T1000 (cell line): ENCODE measurements around the gene MAN2A1.

Source experiments
- DNase-seq: peaks from one replicate; lab custom pipeline; 2025; ENCODE audit warnings: mixed read lengths; lab: John Stamatoyannopoulos, UW

The MAN2A1 gene

GRCh38 chr5:109689740-109690241 lies at the start of gene MAN2A1:
Gene MAN2A1, plus strand, starts transcription at chr5:109689927. Its CDS starts 491 bp downstream, at chr5:109690418.
- peak; percentile 52 for DNase-seq

GRCh38 chr5:109640976-109641375 lies 48.8 kb upstream of the MAN2A1 start:
- no peak for DNase-seq

- no peak for DNase-seq
Measured at GRCh38 chr5:109643791-109644350, 45.9 kb upstream of the MAN2A1 start.

GRCh38 chr5:109644829-109645228 lies 44.9 kb upstream of the MAN2A1 start:
- DNase-seq: no peak

- no peak for DNase-seq
Measured at GRCh38 chr5:109645707-109646192, 44.0 kb upstream of the MAN2A1 start.

GRCh38 chr5:109649318-109649717 lies 40.4 kb upstream of the MAN2A1 start:
- DNase-seq: no peak

GRCh38 chr5:109650493-109650892 lies 39.2 kb upstream of the MAN2A1 start:
- no peak for DNase-seq

- DNase-seq: no peak
Measured at GRCh38 chr5:109652096-109652495, 37.6 kb upstream of the MAN2A1 start.

- DNase-seq: no peak
Measured at GRCh38 chr5:109653042-109653441, 36.7 kb upstream of the MAN2A1 start.

GRCh38 chr5:109653561-109654239 lies 36.0 kb upstream of the MAN2A1 start:
- no peak for DNase-seq

GRCh38 chr5:109654455-109654854 lies 35.3 kb upstream of the MAN2A1 start:
- DNase-seq: peak; percentile 22

- no peak for DNase-seq
Measured at GRCh38 chr5:109655841-109656240, 33.9 kb upstream of the MAN2A1 start.

GRCh38 chr5:109656829-109657228 lies 32.9 kb upstream of the MAN2A1 start:
- DNase-seq: no peak

- no peak for DNase-seq
Measured at GRCh38 chr5:109659901-109660300, 29.8 kb upstream of the MAN2A1 start.

GRCh38 chr5:109660301-109660700 lies 29.4 kb upstream of the MAN2A1 start:
- DNase-seq: no peak

- DNase-seq: no peak
Measured at GRCh38 chr5:109668237-109668636, 21.5 kb upstream of the MAN2A1 start.

- no peak for DNase-seq
Measured at GRCh38 chr5:109668668-109669422, 20.9 kb upstream of the MAN2A1 start.

- no peak for DNase-seq
Measured at GRCh38 chr5:109669991-109670706, 19.6 kb upstream of the MAN2A1 start.

- DNase-seq: no peak
Measured at GRCh38 chr5:109671136-109671535, 18.6 kb upstream of the MAN2A1 start.

GRCh38 chr5:109674596-109674995 lies 15.1 kb upstream of the MAN2A1 start:
- DNase-seq: no peak

- no peak for DNase-seq
Measured at GRCh38 chr5:109676920-109677319, 12.8 kb upstream of the MAN2A1 start.

- no peak for DNase-seq
Measured at GRCh38 chr5:109678447-109678846, 11.3 kb upstream of the MAN2A1 start.
